GM18868 (cell line): ENCODE results near the gene PROP1.
"Not testable (repeated sequence)": the region's sequence is repeated elsewhere in the genome, so short reads cannot be mapped to it uniquely, and the experiment has no call there.

ENCODE experiments used
- ATAC-seq: cut with Tn5 transposase; IDR thresholded peaks from one replicate; pipeline ENCODE4 v1.9.1; 2021; ENCODE audit warnings: mild to moderate bottlenecking, moderate library complexity; ENCODE audit not compliant: unreplicated experiment

The PROP1 gene

DNA sequence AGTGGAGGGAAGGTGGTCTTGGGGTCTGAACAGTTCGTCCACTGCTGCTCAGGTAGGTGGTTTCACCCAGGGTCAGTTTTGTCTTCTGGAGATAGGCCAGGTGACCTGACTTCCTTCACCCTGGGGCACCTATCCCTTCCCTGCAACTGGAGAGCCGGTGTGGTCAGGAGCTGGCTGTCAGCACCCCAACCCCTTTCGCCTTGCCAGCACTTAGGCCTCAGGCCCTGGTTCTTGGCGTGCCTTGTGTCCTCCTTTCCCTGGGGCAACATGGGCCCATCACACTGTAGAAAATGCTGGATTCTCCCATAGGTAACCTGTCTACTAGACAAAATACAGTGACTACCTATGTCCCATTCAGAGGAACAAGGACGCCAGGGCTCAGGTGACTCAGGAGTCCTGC, 13.1 kb downstream of the PROP1 start:
- ATAC-seq = no peak

DNA sequence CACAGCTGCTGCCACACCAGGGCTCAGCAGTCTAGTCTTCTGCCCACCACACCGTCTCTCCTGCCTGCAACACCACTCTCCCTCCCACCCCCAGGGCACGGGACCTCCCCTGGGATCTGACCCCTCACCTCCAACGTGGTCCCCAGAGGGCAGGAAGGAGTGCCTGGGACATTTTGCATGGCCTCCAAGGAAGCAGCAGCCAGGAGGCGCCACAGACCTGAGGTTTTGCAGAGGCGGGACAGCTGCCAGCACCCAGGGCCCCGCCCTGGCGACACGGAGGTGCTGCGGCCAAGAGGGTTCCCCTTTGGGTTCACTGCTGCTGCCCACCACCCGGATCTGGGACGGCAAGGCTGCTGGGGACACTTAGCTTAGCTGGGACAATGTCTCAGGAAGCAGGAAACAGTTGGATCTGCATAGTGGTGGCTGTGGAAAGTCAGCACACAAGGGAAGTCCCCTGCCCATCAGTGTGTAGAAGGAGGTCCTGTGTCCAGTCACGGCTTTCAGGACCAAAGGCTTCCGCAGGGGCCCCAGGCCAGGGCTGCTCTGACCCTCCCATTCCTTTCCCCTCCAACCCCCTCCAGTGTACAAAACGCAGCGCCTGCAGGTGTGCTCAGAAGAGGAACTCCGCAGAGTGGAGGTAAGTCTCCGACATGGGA, 13.8 kb downstream of the PROP1 start:
- ATAC-seq = no peak

DNA sequence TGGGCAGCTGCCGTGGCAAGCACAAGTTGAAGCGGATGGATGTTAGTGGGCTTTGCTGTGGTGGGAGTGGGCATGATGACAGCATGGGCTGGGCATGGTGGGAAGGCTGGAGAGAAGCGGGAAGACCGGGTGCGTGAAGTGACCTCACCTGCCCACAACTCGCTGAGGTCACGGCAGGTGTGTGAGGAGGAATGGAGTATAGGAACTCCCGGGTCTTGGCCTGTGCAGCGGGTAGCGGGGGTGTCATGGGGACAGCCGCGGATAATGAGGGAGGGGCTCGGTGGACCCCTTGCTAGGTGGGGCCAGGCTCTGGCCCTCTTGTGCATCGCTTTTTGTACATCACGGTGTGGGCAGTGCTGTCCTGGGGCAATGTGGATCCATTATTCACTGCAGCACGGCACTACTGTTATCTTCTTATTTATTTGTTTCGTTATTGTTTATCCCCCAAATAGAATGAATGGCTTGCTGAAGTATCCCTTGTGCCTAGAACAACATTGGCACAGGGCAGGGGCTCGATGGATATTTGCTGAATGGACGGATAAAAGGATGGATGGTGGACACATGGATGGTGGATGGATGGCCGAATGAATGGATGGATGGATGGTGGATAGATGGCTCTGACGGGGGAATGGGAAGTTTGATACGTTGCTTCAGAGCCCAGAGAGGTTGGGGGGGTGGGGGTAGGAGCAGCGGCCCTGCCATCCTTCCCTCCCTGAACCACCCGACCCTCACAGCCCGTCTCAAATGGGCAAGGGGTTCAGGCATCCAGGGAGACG, 14.6 kb downstream of the PROP1 start:
- no peak for ATAC-seq

DNA sequence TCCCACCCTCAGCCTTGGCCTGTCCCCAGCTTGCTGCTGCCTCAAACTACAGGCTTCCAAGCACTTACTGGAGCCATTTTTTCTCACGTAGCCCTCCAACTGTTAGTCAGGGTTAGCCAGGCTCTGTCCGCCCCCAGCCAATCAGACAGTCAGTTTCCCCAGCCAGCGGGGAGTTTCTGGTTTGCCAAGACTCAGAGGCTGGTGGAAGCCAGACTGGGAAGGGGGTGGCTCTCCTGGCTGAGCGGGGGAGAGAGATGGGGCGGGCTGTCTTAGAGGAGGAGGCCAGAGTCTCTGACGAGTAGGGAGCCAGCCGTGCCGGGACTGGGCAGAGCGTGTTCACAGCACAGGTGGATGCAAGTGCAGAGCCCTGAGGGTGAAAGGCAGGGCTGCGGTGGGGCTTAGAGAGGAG, 15.3 kb downstream of the PROP1 start:
- ATAC-seq = no peak

DNA sequence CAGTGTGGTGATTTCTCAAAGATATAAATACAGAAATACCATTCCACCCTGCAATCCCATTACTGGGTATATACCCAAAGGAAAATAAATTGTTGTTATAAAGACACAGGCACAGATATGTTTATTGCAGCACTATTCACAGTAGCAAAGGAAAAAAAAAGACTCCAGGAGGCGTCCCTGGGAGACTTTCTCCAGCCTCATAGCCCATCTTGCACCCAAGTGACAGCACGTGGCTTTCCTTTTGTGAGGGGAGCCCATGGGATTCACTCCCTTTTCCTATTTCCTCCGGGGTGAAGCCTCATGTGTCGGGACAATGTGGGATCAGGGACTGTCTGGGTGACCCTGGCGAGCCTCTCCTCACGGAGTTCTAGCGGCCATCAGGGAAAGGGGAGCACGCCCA, 18.4 kb downstream of the PROP1 start:
- not testable (repeated sequence) for ATAC-seq

DNA sequence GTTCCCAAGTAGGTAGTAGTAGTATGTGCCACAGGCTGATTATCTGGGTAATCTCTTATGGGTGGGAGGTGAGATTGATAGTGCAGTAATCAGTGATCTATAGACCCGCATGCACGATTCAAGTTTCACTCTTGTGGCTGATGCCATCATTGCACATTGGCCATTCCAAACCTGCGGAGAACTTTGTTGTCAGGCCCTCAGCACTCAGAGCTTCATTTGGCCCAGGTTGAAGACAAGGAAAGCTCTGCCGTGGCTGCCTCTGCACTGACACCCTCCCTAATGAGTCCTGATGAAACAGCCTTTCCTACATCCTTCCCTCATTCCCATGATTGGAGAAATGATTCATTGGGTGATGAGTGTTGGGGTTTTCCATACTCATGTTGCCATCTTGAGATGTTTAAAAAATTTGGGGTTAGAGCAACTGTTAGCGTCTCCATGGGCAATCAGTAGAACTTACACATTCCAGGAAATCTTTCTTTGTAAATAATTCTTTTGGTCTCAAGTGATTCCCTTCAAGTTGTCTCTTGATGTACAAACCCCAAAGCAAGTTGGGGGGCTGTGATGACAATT, 22.9 kb downstream of the PROP1 start:
- no peak for ATAC-seq

DNA sequence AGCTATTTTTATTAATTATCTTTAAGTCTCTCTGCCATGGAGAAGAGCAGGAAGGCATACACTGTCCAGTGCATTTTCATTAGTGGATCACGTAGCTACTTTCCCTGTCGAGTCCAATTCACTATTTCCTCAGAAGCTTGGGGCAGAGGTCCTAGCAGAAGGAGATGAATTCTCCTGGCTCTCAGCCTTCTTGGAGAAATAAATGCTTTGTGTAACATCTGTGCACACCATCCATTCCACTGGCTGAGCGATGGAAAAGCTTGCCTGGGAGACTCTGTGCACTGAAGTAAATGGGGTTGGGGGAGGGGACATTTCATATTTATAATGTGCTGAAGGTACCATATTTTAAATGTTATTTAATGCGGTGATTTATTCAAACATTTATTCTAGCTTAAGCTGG, 23.4 kb downstream of the PROP1 start:
- no peak for ATAC-seq

DNA sequence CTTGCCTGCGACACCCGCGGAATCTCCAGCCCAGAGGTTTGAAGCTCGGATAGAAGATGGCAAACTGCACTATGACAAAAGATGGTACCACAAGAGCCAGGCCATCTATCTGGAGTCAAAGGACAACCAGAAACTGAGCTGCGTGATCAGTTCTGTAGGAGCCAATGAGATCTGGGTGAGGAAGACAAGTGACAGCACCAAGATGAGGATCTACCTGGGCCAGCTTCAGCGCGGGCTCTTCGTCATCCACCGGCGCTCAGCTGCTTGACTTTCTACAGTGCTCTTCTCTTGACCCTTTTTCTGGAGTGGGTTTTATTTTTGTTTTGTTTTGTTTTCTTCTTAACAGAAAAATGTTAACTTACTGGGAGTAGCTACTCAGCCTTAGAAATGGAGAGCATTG, 24.0 kb downstream of the PROP1 start:
- not testable (repeated sequence) for ATAC-seq

DNA sequence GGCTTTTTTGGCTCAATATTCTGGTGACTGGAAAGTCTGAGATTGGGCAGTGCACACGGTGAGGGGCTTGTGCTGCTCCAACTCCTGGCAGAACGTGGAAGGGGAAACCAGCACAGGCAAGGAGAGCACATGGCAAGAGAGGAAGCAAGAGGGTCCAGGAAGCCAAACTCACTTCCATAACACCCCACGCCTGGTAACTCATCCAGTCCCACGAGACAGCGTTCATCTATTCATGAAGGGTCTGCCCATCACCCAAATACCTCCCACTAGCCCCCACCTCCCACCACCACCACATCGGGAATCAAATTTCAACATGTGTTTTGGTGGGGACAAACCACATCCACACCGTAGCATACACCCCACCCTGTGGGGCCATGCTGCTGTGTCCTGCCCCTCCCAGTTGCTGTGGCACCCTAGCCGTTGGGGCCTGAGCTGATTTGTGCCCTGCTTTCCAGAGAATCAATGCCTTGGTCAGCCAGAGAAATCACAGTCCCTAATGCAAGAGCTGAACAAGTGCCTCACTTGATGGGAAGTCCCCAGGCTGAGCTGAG, 27.3 kb downstream of the PROP1 start:
- no peak for ATAC-seq

DNA sequence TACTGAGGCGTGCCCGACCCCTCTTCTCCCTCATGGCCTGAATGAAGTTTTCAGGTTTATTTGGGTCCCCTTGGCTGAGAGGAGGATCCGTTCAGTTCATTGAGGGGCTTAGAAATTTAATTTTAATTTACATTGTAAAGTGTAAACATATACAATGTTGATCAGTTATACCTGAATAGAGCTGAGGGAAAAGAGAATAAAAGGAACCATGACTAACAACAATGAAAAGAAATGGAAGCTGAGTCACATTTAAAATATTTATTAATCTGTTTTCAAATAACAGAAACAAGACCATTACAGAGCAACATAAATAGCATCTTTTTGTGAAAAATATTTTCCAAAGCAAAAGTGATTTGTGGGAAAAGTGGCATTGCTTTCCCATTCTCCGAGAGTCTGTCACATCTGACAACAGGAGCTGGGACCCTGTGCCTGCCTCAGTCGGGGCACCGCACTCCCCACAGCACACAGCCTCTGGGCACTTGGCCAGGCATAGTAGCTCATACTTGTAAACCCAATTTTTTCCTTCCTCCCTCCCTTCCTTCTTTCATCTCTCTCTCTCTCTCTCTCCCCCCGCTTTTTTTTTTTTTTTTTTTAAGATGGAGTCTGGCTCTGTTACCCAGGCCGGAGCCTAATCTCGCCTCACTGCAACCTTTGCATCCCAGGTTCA, 28.7 kb downstream of the PROP1 start:
- no peak for ATAC-seq

DNA sequence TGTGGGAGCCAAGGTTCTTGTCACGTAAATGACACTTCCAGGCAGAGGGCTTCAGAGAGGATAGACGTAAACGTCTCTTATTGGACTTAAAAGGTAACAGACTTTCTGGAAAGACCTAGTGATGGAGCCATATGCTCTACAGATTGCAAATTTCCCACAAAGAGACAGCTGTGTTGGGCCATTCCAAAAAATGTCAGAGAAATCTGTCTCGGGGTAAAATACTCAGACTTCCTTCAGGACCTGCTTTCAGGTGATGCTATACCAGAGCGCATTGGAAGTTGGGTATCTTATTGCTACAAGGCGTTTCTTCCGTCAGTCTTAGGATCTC, 29.2 kb downstream of the PROP1 start:
- no peak for ATAC-seq

DNA sequence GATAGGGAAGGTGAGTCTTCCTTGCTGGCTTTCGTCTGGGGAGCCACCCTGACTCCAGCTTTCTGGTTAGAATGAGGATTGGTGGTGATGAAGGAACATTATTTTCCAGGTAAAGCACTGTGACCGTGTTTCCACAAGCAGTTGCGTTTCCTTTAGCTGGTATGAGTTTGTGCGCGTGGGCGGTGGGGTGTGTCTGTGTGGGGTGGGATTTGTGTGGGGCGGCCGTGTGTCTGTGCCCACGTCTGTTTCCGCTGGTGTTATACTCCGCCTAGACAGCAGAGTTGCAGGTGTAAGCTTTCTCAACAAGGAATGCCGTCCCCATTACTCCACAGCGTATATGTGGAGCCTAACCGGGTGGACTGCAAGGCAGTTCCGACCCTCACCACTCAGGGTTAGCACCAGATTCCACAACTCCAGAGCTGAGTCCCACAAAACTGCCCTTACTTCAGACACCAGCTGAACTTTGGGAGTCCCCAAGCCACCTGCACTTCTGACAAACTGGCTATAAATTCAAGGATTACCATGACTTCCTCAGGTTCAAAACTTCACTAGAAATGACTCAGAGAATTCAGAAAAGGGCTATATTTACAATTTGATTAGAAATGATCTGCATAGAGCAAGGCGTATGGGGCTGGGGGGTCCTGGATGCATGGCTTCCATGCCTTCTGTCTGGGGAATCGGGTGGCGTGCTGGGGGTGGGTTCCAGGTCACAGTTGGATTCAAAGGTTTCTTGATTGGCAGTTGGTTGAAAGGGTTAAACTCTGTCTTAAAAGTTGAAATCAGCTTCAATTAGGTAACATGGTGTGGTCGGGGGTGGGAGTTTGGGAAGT, 29.8 kb downstream of the PROP1 start:
- ATAC-seq = no peak

DNA sequence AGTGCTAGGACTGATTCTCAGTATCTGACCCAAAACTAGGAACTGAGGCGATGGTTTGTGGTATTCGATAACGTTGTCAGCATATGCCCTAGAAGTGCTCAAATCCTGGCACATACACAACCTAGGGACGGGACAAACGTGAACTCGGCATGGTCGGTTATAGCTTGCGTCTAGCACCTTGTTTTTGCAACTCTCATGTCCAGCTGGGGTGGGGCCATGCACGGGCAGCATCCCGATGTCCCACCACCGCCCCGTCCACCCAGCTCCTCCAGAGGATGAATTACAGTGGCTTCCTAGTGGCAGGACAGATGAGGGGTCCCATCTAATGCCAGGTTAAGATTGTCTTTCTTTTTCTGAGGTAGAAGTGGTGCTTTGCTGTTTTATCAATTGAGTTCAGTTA, 31.6 kb downstream of the PROP1 start:
- ATAC-seq = no peak

DNA sequence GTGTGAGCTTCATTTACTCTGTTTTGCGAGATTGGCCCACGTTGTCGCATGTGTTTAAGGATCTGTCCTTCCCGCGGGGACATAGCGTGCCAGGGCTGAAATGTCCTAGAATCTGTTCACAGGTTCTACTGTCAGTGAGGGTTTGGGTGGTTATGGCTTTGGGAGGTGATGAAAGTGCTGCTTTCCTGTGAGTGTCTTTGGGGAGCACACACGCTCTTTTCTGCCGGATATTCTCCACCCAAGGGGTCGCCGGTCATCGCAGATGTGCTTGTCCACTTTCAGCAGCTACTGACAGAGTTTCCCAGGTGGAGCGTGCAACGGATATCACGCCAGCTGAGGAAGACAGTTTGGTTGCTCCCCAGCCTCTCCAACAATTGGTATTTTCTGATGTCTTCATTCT, 32.1 kb downstream of the PROP1 start:
- no peak for ATAC-seq

DNA sequence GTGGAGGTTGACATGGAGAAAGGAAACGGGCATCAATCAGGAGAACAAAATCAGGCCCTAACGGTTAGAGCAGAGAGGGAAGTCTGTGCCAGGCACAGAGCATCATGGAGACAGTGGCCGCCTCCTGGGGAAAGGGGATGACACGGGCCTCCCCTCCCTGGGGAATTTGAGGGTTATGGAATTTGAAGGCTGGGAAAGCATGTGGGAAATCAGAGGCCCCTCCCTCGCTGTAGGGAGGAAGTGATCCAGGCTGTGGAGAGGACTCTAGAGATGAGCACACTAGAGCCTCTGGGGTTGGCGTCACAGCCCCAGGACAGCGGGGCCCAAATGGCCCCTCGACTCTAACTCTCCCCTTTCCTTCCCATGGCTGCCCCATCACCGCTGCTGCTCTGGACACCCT, 36.7 kb downstream of the PROP1 start:
- ATAC-seq = no peak

DNA sequence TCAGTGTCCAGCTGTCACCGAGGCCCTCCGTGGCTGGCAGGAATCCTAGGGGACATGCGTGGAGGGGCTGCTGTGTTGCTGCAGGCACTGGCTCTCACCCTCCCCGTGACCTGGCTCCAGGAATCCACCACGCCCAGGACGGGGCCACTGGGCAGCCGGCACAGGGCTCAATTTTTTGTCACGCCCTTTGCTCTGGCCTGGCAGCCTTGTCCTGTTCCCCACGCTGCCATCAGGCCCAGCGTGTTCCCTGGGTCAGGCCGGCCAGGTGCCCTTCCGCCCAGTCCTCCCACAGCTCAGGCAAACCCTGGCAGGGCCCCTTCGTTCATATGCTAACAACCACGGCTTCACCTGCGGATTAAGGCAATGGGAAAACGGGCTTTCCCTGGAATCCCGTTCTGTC, 37.3 kb downstream of the PROP1 start:
- ATAC-seq = no peak

DNA sequence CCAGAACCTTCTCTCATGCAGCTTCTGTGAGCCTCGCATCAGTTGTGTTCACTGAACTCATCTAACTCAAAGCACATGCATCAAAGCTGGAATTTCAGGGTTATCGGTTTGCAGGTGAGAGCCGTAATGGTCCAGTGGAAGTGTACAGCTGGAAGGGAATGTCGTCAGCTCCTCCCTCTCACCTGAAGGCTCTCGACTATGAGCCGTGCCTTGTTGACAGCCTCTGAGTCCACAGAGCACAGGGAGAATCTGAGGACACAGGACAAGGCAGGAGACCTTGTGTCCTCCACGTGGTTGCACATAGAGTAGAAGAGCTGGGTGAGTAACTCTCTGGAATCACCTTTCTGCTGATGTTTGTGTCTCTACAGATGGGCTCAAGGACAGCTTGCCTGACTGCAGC, 38.8 kb downstream of the PROP1 start:
- no peak for ATAC-seq

DNA sequence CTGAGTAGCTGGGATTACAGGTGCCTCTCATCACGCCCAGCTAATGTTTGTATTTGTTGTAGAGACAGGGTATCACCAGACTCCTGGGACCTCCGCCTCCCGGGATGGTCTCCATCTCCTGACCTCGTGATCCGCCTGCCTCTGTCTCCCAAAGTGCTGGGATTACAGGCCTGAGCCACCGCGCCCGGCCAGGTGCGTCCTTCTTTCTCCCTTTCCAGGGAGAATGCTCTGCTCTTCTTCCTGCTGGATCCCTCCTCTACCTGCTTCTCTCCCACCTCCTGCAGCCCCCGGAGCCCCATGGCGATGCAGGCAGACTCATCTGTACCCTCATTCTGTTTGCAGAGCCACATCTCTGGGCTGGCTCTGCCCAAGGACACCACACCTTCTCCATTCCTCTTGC, 42.9 kb downstream of the PROP1 start:
- ATAC-seq = not testable (repeated sequence)

DNA sequence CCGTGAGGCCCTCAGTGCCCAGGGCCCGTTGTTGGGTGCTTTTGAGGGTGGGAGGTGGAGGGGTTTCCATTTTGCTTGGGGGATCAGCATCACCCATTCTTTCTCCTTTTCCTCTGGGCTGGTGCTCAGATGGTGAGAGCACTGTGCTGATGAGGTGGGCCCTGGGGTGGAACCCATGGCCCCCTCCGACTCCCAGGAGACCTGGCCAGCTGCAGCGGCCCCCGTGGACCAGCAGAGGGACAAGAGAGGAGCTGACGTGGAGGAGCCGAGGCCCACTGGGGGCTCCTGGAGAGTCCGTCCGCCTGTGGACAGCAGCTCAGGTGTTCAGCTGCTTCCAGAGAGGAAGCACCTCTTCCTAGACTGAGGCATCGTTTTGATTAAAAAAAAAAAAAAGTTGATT, 46.4 kb downstream of the PROP1 start:
- ATAC-seq = not testable (repeated sequence)

DNA sequence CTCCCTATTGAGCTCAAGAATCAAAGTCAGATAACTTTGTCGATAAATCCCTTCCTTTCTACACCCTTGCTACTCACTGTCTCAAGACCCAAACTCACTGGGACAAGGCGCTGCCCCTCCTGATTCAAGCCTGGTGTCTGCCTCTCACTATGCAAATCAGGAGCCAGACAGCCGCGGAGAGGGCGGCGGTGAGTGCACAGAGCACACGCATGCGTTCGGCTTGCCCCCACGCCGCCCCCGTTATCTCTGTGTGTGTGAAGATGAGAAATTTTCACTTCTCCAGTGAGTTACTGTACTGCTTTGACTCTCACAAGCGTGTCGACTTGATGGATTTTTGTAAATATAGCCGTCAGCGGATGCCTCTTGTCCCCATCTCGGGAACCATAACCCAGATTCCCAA, 47.0 kb downstream of the PROP1 start:
- ATAC-seq = peak; percentile 67

DNA sequence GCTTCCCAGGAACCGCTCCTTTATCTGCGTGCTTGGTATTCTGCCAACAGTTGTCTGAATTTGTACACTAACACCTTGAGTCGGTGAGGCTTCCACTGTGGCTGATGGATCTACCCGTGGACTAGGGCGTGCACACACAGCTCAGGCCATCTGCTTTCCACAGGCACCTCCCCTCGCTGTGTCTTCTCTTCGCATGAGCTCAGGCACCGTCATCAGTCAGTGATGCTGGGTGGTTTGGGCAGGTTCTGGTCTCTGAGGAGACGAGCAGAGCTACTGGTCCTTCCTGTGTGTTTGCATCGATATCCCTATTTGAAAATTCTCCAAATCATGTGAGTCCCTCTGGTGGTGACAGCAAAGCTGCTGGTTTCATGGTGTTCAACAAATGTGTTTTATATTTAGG, 48.1 kb downstream of the PROP1 start:
- ATAC-seq = not testable (repeated sequence)
